GM03348 (cell line): ENCODE measurements around the gene RHEB.
"Not testable (repeated sequence)": the region's sequence is repeated elsewhere in the genome, so short reads cannot be mapped to it uniquely, and the experiment has no call there.

Source experiments
- DNase-seq: peaks from one replicate; pipeline ENCODE4 v3.0.0; 2012; ENCODE audit warnings: low spot score

The RHEB gene

GRCh38 chr7:151519765-151520418 is at the start of gene RHEB:
Gene RHEB, minus strand, starts transcription at chr7:151519895. Its CDS starts 384 bp downstream, at chr7:151519511.
- peak; percentile 97 for DNase-seq

- peak; percentile 85 for DNase-seq
These were observed 47.2 kb upstream of the RHEB start for GRCh38 chr7:151566897-151567320.

- no peak for DNase-seq
These were observed 45.8 kb upstream of the RHEB start for GRCh38 chr7:151565541-151565940.

GRCh38 chr7:151560243-151560642 is 40.5 kb upstream of the RHEB start:
- no peak for DNase-seq

- DNase-seq, result no peak
These were observed 40.0 kb upstream of the RHEB start for GRCh38 chr7:151559557-151560183.

- peak; percentile 39 for DNase-seq
These were observed 38.9 kb upstream of the RHEB start for GRCh38 chr7:151558575-151558974.

GRCh38 chr7:151556592-151556991 is 36.9 kb upstream of the RHEB start:
- DNase-seq, result no peak

GRCh38 chr7:151553356-151553755 is 33.7 kb upstream of the RHEB start:
- no peak for DNase-seq

- no peak for DNase-seq
These were observed 32.8 kb upstream of the RHEB start for GRCh38 chr7:151552352-151553028.

GRCh38 chr7:151551820-151552219 is 32.1 kb upstream of the RHEB start:
- DNase-seq, result no peak

- DNase-seq, result peak; percentile 64
These were observed 31.1 kb upstream of the RHEB start for GRCh38 chr7:151550656-151551286.

- DNase-seq, result no peak
These were observed 29.9 kb upstream of the RHEB start for GRCh38 chr7:151549644-151550043.

GRCh38 chr7:151549083-151549482 is 29.4 kb upstream of the RHEB start:
- no peak for DNase-seq

GRCh38 chr7:151544183-151544582 is 24.5 kb upstream of the RHEB start:
- no peak for DNase-seq

GRCh38 chr7:151542606-151543130 is 23.0 kb upstream of the RHEB start:
- DNase-seq, result no peak

- no peak for DNase-seq
These were observed 22.2 kb upstream of the RHEB start for GRCh38 chr7:151541709-151542499.

- no peak for DNase-seq
These were observed 20.5 kb upstream of the RHEB start for GRCh38 chr7:151540146-151540545.

- no peak for DNase-seq
These were observed 19.5 kb upstream of the RHEB start for GRCh38 chr7:151539088-151539671.

GRCh38 chr7:151537818-151538561 is 18.3 kb upstream of the RHEB start:
- DNase-seq, result peak; percentile 24

- not testable (repeated sequence) for DNase-seq
These were observed 16.5 kb upstream of the RHEB start for GRCh38 chr7:151536178-151536577.

GRCh38 chr7:151529842-151530241 is 10.1 kb upstream of the RHEB start:
- no peak for DNase-seq
